Sigmoid colon (tissue), 7 donors: ENCODE measurements around the gene MAP3K14. TPM values are rescaled to one million over a fixed set of nuclear protein-coding genes. Genes with fewer than 3 reads are reported as not detected.

Experiments
- DNase-seq: peaks from one replicate; pipeline ENCODE4 v3.0.0-alpha.2; 2019
- H3K27ac ChIP-seq, 4 donors: fragments of 200-600 bp; sonication (generic); one replicate each; pipeline ENCODE4 v1.5.1; 2016 to 2019; ENCODE audit warnings: mild to moderate bottlenecking in 1 of 4
- H3K27me3 ChIP-seq, 3 donors: fragments of 200-600 bp; sonication (generic); one replicate each; pipeline ENCODE4 v1.5.1; 2019; ENCODE audit warnings: mild to moderate bottlenecking in 1 of 3
- H3K36me3 ChIP-seq, 4 donors: fragments of 200-600 bp; sonication (generic); one replicate each; pipeline ENCODE4 v1.5.1; 2016 to 2019
- H3K4me1 ChIP-seq, 4 donors: fragments of 200-600 bp; sonication (generic); one replicate each; pipeline ENCODE4 v1.5.1; 2017 to 2019
- H3K4me3 ChIP-seq, 4 donors: fragments of 200-600 bp; sonication (generic); one replicate each; pipeline ENCODE4 v1.5.1; 2017 to 2019; ENCODE audit warnings: mild to moderate bottlenecking in 2 of 4, moderate library complexity in 1 of 4
- H3K9me3 ChIP-seq, 4 donors: fragments of 200-600 bp in 3 of 4; sonication (generic) in 3 of 4; one replicate each; pipeline versions ENCODE4 v1.5.1 to v1.6.1; 2013 to 2019
- CTCF ChIP-seq, 4 experiments: fragments of 450-650 bp in 3 of 4; fragments of 200-600 bp in 1 of 4; IDR thresholded peaks; one replicate each; pipeline ENCODE4 v1.5.1; 2016 to 2019; ENCODE audit warnings: antibody characterized with exemption in 4 of 4, mild to moderate bottlenecking in 3 of 4, moderate library complexity in 2 of 4
- EP300 ChIP-seq, 4 donors: sonication (generic); formaldehyde crosslinking; IDR thresholded peaks; one replicate each; pipeline ENCODE4 v1.6.1; 2017; ENCODE audit warnings: antibody characterized with exemption in 4 of 4
- POLR2A ChIP-seq, 2 donors: fragments of 450-650 bp; IDR thresholded peaks; one replicate each; pipeline ENCODE4 v1.6.1; 2016; ENCODE audit warnings: antibody characterized with exemption in 2 of 2, mild to moderate bottlenecking in 2 of 2, moderate library complexity in 2 of 2
- POLR2AphosphoS5 ChIP-seq, 4 donors: sonication (generic); formaldehyde crosslinking; IDR thresholded peaks; one replicate each; pipeline ENCODE4 v1.6.1; 2017; ENCODE audit warnings: antibody characterized with exemption in 4 of 4
- WGBS, 2 donors: extraction: QIAGEN DNeasy Blood & Tissue Kit; methylation state at CpG; one replicate each; pipeline ENCODE4 v1.1.7; 2013; 5-methylcytosine and 5-hydroxymethylcytosine counted together
- intact Hi-C: fragments of 100-400 bp; cut with DNase I; formaldehyde crosslinking; loops from one replicate; pipeline ENCODE4 v1.15.1; 2023
- polyA plus RNA-seq, 3 donors: library from polyadenylated mRNA; stranded (reverse); fragments of 200-250 nt; gene quantifications; one replicate each; pipeline ENCODE4 v1.2.3, GENCODE V29; 2013
- total RNA-seq, 4 donors: library from RNA; depleted of rRNA; stranded (reverse); fragments of >200 nt; gene quantifications; one replicate each; pipeline ENCODE4 v1.1.0, GENCODE V29; 2016
- donor health status: healthy with polysubstance abuse.
- donor health status: Bipolar disorder and iron deficiency.
- donor health status: healthy.

Gene MAP3K14
- total and polyA plus RNA-seq, 7 donors = 7.2 to 28.5 (median 11.1) TPM

DNA sequence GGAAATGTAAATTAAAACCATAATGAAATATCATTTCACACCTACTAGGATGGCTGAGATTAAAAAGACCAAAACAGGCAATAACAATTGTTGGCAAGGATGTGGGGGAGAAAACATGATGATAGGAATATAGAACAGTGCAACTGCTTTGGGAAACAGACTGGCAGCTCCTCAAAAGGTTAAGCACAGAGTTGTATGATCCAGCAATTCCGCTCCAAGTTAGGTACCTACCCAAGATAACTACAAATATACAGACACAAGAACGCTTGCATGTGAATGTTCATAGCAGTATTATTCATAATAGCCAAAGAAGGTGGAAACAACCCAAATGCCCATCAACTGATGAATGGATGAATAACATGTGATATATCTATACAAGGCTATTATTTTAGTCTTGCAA, 35.0 kb upstream of the MAP3K14 start:
- peaks cover 0 to 2% (median 0%) of the 10 kb centered on the region in 4 donors for H3K9me3 ChIP-seq
- no peak for DNase-seq
- H3K36me3 ChIP-seq = no peaks in the 10 kb centered on the region
- no peaks in the 10 kb centered on the region for H3K27me3 ChIP-seq
- TF ChIP-seq EP300 (IDR thresholded peaks at IDR 0.05) = no peak
- TF ChIP-seq POLR2AphosphoS5 (IDR thresholded peaks at IDR 0.05) = no peak
- no peak for TF ChIP-seq CTCF (IDR thresholded peaks at IDR 0.05)
- no peak for TF ChIP-seq POLR2A (IDR thresholded peaks at IDR 0.05)
- 95 to 97% methylated on average over 2 of the region's 2 CpGs for WGBS, 2 donors
- H3K27ac ChIP-seq = no peak overlapping the region
- intact Hi-C loops = no loop called here
- H3K4me1 ChIP-seq = peaks cover 0 to 9% (median under 1%) of the 10 kb centered on the region in 4 donors
- H3K4me3 ChIP-seq = no peak overlapping the region

GRCh38 chr17:45347444-45347843, 30.6 kb upstream of the MAP3K14 start:
- TF ChIP-seq POLR2A (IDR thresholded peaks at IDR 0.05) (no peak), POLR2AphosphoS5 (IDR thresholded peaks at IDR 0.05) (no peak)
- intact Hi-C loops = no loop called here
- H3K27ac ChIP-seq = no peak overlapping the region

DNA sequence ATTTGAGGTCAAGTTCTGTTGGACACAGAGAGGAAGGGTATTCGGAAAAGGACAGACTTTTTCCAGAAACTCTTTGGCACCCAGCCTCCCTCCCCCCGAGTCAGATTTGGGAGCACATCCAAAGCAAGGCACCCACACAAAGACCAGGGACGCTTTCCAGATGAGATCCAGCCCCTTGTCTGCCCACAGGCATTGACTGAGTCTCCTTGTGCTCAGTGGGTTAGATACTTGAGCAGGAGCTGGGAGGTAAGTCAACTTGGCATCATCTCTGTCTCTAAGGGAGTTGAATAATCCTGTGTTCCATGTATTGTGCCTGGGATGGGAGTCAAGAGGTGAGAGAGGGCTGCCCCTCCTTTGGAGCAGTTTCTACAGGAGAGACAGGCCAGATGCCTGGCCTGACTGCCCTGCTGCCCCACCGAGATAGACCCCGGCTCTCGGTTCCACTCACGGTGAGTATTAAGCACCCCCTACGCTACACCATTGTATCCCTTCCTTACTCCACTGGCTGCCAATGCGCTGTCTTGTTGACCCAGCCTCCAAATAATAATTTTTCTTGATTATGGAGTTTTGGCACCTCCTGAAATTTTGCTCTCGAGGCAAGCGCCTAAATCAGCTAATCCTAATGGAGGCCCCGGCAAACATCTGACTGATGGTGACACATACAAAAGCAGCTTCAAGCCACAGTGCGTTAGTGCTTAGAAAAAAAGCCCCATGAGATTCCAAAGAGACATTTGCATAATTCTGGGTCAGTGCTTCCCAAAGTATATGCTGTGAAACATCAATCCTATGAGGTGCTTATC, 29.6 kb upstream of the MAP3K14 start:
- TF ChIP-seq POLR2A (IDR thresholded peaks at IDR 0.05) (no peak), EP300 (IDR thresholded peaks at IDR 0.05) (no peak), CTCF (IDR thresholded peaks at IDR 0.05) (no peak), POLR2AphosphoS5 (IDR thresholded peaks at IDR 0.05) (no peak)
- WGBS, 2 donors = 83 to 87% methylated on average over 13 of the region's 13 CpGs
- Histone ChIP-seq H3K36me3 (no peaks in the 10 kb centered on the region), H3K4me1 (peaks cover 0 to 25% (median 16%) of the 10 kb centered on the region in 4 donors), H3K9me3 (no peaks in the 10 kb centered on the region), H3K27ac (peak overlapping the region in 3 of 4 donors; percentile 28 to 70 (median 43)), H3K27me3 (no peaks in the 10 kb centered on the region), H3K4me3 (no peak overlapping the region)
- peak; percentile 63 for DNase-seq
- intact Hi-C loops = no loop called here

More at GRCh38 chr17:45347444-45347843, 30.6 kb upstream of the MAP3K14 start:
- Histone ChIP-seq H3K27me3 (no peaks in the 10 kb centered on the region), H3K9me3 (peaks cover 0 to 2% (median 0%) of the 10 kb centered on the region in 4 donors), H3K4me1 (peaks cover 0 to 25% (median 13%) of the 10 kb centered on the region in 4 donors), H3K36me3 (no peaks in the 10 kb centered on the region), H3K4me3 (no peak overlapping the region)
- 81 to 89% methylated on average over 6 of the region's 6 CpGs for WGBS, 2 donors
- DNase-seq = peak; percentile 22

GRCh38 chr17:45345554-45346215, 28.9 kb upstream of the MAP3K14 start:
- Histone ChIP-seq H3K27ac (peak overlapping the region; percentile 27 to 70 (median 36)), H3K9me3 (no peaks in the 10 kb centered on the region)

More at GRCh38 chr17:45345554-45346215, 28.9 kb upstream of the MAP3K14 start:
- WGBS, 2 donors = 17 to 30% methylated on average over 3 of the region's 3 CpGs
- DNase-seq = peak; percentile 56
- intact Hi-C loops = no loop called here
- Histone ChIP-seq H3K36me3 (no peaks in the 10 kb centered on the region), H3K4me3 (no peak overlapping the region), H3K27me3 (no peaks in the 10 kb centered on the region), H3K4me1 (peaks cover 0 to 25% (median 16%) of the 10 kb centered on the region in 4 donors)
- TF ChIP-seq POLR2AphosphoS5 (IDR thresholded peaks at IDR 0.05) = peak in 2 of 4 donors; percentile 20 to 30
- no peak for TF ChIP-seq CTCF (IDR thresholded peaks at IDR 0.05)
